ENCODE results near the gene HDAC4. TPM values are rescaled to one million over a fixed set of nuclear protein-coding genes. Genes with fewer than 3 reads are reported as not detected.

HDAC4 gene
- total RNA-seq, 1 experiment from 2014 or later: 47.6 TPM

GRCh38 chr2:239230318-239231052 is 170.3 kb downstream of the HDAC4 start:
- BruUV-seq (replicated peaks): no TSS peak
- ATAC-seq: no peak
- H2AFZ ChIP-seq (ENCODE audit: low read depth, low read length, poor library complexity, severe bottlenecking): no peak overlapping the region

DNA sequence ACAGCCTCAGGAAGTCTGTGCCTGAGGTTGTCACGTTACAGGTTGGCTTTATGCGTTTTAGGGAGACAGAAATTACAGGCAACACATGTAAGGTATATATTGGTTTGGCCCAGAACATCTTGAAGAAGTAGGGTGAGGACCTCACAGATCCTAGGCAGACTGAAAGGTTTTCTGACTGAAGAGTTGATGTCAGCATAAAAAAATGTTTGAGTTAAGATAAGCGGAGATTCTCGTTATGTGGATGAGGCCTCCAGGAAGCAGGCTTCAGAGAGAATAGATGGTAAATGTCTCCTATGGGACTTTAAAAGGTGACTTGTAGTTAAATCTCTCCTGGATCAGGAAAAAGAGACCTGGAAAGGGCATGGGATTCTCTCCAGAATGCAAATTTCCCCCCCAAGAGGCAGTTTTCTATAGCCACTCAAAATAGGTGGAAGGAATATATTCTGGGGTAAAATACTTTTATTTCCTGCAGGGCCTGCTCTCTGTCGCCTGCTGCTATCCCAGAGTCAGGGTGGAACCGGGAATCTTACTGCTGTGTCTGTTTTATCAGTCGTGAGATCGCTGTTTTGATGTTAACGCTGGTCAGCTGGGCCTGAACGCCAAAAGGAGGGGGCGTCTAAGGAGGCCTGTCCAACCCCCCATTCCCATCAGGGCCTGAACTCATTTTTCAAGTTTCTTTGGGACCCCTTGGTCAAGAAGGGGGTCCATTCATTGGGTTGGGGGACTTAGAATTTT is 171.1 kb downstream of the HDAC4 start:
- intact Hi-C loops (cut with micrococcal nuclease): no loop called here
- ChIA-PET CTCF (no interaction called here), RAD21 (ENCODE audit: low non-redundant PET in 1 of 2, low total read pairs in 2 of 2, uncharacterized antibody in 2 of 2, unreplicated experiment in 2 of 2) (no interaction called here), POLR2A (no interaction called here)
- no peak overlapping the region for H3K4me2 ChIP-seq (ENCODE audit: low read length)
- H3K27me3 ChIP-seq (ENCODE audit: insufficient read depth, low read length): no peaks in the 10 kb centered on the region
- H3K9ac ChIP-seq (ENCODE audit: low read length): no peak overlapping the region
- H2AFZ ChIP-seq (ENCODE audit: low read depth, low read length, poor library complexity, severe bottlenecking): no peak overlapping the region
- no peak overlapping the region for H3K4me3 ChIP-seq (replicated peaks in 1 of 2; ENCODE audit: low read depth in 1 of 2, low read length in 2 of 2)
- TF ChIP-seq MAX (IDR thresholded peaks at IDR 0.05): no peak
- no peak for TF ChIP-seq CTCF (IDR thresholded peaks at IDR 0.05 in 2 of 3, conservative IDR thresholded peaks at IDR 0.05 in 1 of 3; ENCODE audit: borderline replicate concordance in 1 of 3, insufficient read depth in 1 of 3, low read depth in 2 of 3, low read length in 2 of 3)
- no peak for TF ChIP-seq ZNF274 (IDR thresholded peaks at IDR 0.05; ENCODE audit: low read depth, low read length)
- no peak for TF ChIP-seq FOSL1 (IDR thresholded peaks at IDR 0.05; ENCODE audit: low read depth)
- TF ChIP-seq, protein P1, sequence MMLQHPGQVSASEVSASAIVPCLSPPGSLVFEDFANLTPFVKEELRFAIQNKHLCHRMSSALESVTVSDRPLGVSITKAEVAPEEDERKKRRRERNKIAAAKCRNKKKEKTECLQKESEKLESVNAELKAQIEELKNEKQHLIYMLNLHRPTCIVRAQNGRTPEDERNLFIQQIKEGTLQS (IDR thresholded peaks at IDR 0.05): no peak
- TF ChIP-seq SIN3A (IDR thresholded peaks at IDR 0.05; ENCODE audit: low read depth): no peak
- TF ChIP-seq RAD21 (IDR thresholded peaks at IDR 0.05; ENCODE audit: low read depth): no peak
- TF ChIP-seq REST (IDR thresholded peaks at IDR 0.05; ENCODE audit: low read depth): no peak
- H3K27ac ChIP-seq (ENCODE audit: low read depth, low read length): no peak overlapping the region
- H3K9me3 ChIP-seq (ENCODE audit: control insufficient read depth in 1 of 2, insufficient read depth in 1 of 2, low read depth in 1 of 2, low read length in 2 of 2): no peaks in the 10 kb centered on the region
- no peak for DNase-seq (ENCODE audit: low read depth, low spot score)
- ATAC-seq: no peak
- H3K36me3 ChIP-seq (ENCODE audit: control insufficient read depth in 1 of 2, insufficient read depth in 2 of 2, low read length in 2 of 2): no peaks in the 10 kb centered on the region
- peaks cover 24 to 48% of the 10 kb centered on the region in 2 experiments; a peak in 3 of 4 replicates for H3K4me1 ChIP-seq (ENCODE audit: control insufficient read depth in 1 of 2, insufficient read depth in 2 of 2, low read length in 2 of 2)
- BruUV-seq (replicated peaks): no TSS peak
- H3K79me2 ChIP-seq (ENCODE audit: insufficient read depth, low read length): peaks cover 13% of the 10 kb centered on the region; the same call in 1 of the 2 replicates
- no peaks in the 10 kb centered on the region for H3K9me2 ChIP-seq (ENCODE audit: insufficient read depth)
- H4K20me1 ChIP-seq (ENCODE audit: insufficient read depth): no peaks in the 10 kb centered on the region

More at GRCh38 chr2:239230318-239231052, 170.3 kb downstream of the HDAC4 start:
- no peaks in the 10 kb centered on the region for H3K9me2 ChIP-seq (ENCODE audit: insufficient read depth)
- peaks cover 24 to 43% of the 10 kb centered on the region in 2 experiments; a peak in 3 of 4 replicates for H3K4me1 ChIP-seq (ENCODE audit: control insufficient read depth in 1 of 2, insufficient read depth in 2 of 2, low read length in 2 of 2)
- H4K20me1 ChIP-seq (ENCODE audit: insufficient read depth): no peaks in the 10 kb centered on the region
- no peaks in the 10 kb centered on the region for H3K27me3 ChIP-seq (ENCODE audit: insufficient read depth, low read length)
- no peaks in the 10 kb centered on the region for H3K9me3 ChIP-seq (ENCODE audit: control insufficient read depth in 1 of 2, insufficient read depth in 1 of 2, low read depth in 1 of 2, low read length in 2 of 2)
- TF ChIP-seq YY1 (IDR thresholded peaks at IDR 0.05; ENCODE audit: extremely low read depth, insufficient replicate concordance, low read depth, low read length) (no peak), CEBPB (IDR thresholded peaks at IDR 0.05; ENCODE audit: low read depth) (no peak), TCF7L2 (IDR thresholded peaks at IDR 0.05; ENCODE audit: borderline replicate concordance, extremely low read depth, insufficient read depth, insufficient read length) (no peak)
- H3K9ac ChIP-seq (ENCODE audit: low read length): no peak overlapping the region
- intact Hi-C loops (cut with micrococcal nuclease): no loop called here
- peaks cover 7% of the 10 kb centered on the region; the same call in 1 of the 2 replicates for H3K79me2 ChIP-seq (ENCODE audit: insufficient read depth, low read length)
- no peak overlapping the region for H3K4me3 ChIP-seq (replicated peaks in 1 of 2; ENCODE audit: low read depth in 1 of 2, low read length in 2 of 2)
- H3K27ac ChIP-seq (ENCODE audit: low read depth, low read length): no peak overlapping the region
- ChIA-PET RAD21 (ENCODE audit: low non-redundant PET in 1 of 2, low total read pairs in 2 of 2, uncharacterized antibody in 2 of 2, unreplicated experiment in 2 of 2) (no interaction called here), CTCF (no interaction called here), POLR2A (no interaction called here)
- H3K36me3 ChIP-seq (ENCODE audit: control insufficient read depth in 1 of 2, insufficient read depth in 2 of 2, low read length in 2 of 2): no peaks in the 10 kb centered on the region
- no peak overlapping the region for H3K4me2 ChIP-seq (ENCODE audit: low read length)
- DNase-seq (ENCODE audit: low read depth, low spot score): no peak
